8988T (cell line): ENCODE results near the gene HOXA13.

ENCODE experiments used
- DNase-seq: peaks from one replicate; pipeline ENCODE4 v3.0.0; 2011

The HOXA13 gene

DNA sequence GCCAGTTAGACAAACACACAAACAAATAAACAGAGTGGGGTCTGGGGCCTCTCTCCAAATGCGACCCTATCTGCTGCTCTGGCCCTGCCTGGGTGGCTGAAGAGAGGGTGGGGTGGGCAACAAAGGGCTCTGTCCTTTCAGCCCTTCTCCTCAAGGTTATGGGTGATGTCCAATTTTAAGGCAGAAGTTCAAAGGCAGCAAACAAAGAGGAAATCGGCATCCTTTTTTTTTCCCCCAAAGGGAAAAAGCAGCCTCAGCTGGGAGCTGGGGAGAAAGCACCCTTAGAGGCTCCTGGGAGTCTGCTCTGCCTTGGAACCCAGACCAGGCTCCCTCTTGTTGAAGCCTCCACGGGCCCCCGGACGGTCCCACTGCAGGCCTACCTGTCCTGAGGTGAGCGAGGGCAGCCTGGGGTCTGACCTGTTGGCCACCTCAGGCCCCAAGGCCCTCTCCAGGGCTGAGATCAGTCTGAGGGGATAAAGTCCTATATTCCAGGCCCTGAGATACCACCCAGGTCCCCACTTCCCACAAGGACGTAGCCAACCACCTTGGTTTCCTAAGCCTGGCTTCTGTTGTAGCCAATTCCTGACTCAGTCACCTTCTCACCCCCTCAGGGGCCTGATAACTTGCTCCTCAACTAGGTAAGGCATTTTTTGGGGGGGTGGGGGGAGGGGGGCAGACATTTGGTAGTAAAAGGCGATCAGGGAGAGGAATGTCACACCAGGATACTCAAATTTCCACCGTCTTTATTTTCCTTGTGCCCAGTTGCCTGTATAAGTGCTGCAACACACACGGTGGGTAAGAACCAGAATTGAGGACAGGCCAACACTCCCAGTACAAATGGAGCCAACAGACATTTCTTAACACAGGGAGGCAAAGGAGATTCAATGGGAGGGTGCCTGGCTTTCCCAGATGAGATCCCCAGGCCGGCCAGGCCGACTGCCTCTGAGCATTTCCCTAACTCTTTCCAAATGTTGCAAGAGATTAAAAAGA is 19.2 kb downstream of the HOXA13 start:
- no peak for DNase-seq

DNA sequence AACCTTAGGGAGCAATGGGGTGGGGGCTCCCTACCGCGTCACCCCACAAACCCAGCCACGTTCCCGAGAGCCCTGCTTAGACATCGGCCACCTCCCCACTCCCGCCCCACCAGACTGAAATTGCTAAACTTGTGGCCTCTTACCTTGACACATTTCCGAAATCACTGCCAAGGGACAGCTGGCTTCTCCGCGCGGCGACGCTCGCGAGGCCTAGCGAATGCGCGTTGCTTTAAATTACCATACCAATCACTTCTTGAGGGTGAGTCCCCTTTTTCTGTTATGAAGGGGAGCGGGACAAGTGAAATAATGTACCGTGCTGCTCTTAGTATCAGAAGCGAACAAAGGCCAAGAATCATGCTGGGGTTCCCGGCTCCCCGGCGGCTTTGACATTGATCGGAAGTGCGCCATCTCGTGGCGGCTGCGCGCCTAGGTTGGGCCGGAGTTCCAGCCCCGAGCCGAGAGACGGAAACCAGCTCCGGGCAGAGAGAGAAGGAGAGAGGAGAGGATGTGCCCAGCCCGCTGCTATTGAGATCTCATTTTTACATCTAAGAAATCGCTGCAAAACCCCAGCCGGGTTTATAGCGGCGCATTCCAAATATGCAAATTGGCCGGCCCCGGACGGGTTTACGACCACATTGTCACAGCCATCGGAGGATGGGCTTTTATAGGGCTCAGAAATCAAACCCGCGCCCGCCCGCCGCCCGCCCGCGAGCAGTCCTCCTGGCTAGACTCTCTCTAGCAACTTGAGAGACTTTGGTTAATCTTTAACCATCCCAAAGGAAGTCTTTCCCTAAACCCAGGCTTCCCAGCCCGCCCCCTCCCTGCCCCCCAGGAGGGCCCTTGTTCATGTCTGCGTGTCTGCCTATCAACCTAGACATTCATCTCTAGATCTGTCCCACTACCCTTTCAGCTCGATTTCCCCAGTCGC is 20.1 kb downstream of the HOXA13 start:
- peak; percentile 97 for DNase-seq

DNA sequence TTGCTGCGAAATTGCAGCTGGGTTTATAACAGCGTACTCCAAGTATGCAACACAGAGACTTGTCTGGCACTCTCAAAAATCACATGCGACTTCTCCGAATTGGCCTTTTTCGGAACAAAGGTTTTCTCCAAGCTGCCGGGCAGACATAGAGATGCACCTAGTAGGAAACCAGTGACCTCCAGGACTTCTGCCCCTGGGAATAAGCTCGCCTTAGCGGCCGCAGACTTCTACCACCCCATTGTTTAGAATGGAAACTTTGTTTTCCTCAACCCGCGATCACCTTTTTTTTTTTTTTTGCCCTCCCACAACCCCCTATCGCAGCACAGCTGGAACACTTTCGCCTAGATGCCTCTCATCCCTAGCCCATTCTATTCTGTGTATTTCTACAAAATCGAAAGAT is 20.9 kb downstream of the HOXA13 start:
- DNase-seq = no peak

DNA sequence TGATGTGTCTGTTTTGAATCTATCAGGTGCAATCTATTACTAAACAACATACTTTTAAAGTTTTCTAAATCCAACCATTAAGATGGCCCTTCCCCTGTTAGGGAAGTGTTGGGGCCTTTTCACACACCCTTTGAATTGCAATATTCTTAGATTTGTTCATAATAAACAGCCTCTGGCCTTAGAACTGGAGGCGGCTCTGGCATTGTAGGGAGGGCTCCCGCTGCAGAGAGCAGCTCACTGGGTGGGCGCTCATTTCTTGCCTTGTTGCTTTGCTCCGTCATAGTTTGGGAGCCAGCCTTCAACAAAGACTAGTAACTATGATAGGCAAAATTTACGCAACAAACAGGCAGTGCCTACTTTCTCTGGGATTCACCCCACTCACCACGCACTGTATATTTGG is 21.5 kb downstream of the HOXA13 start:
- no peak for DNase-seq

DNA sequence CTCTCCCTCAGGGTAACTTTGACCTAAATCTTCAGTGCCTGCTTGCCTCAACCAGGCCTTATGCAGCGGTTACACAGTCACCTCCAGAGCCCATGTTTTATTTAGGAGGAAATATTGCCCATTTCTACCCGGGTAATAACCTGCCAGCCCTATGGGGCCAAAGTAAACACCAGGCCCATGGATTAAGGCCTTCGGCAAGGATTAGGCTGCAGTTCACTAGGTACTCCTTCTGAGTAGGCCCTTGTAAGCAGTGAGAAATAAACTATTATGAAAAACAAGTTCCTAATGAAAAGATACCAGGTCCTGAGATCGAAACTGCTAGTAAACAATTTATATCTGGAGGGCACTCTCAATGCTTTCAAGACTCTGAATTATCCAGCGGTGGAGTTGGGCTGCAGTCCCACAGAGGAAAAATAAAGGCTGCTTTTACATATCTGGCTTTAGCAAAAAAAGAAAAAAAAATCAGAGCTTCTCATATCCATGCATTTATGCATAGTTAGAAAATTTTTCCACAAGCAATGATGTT is 22.0 kb downstream of the HOXA13 start:
- no peak for DNase-seq

DNA sequence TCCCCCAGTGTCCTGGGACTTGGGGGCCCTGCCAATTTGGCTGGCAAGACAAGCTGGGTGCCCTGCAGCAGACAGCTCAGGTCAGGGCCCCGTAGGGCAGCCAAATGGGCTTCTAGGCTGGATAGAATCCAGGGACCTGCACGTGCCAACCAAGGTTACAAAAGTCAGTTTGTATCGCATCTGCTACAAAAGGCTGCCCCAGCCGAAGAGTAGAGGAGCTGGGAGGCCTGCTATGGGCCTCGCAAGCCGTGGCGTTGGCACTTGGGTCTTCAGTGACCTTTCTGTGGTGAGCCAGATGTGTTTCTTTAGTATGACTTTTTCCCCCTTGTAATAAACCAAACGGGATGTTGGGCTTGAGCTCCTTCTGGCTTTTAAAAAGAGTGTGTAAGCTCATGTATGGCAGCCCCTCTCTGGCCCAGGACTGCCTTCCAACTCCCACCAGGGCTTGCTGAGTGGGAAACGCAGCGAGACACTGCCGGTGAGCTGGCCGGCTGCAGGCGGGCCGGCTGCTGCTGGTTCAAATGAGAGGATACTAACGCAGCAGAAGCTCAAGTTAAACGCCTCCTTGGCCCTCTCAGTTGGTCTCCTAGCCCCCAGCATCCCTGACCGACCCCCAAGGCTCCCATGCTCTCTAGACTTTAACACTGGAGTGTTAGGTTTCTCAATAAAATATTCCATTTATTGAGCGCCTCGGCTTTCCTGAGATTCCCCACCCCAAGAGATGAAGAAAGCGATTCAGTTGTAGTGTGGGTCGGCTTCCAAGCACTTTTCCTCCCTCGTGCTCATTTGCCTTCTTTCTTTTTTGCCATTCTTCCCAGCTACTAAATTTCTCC is 22.7 kb downstream of the HOXA13 start:
- no peak for DNase-seq

DNA sequence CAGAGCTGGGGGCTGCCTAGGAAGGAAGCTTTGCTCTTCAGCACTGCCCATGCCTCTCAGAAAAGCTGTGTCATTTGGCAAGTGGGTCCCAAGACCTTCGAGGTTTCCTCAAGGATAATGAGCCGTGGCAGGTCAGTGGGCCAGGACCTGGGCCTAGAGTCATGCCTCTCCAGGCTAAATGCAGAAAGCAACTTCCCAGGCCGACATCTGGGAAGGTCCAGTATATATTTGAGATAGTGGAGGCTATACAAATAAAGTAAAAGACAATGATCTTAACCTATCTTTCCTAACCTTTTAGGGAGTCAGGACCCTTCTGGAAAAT is 23.4 kb downstream of the HOXA13 start:
- DNase-seq = no peak

DNA sequence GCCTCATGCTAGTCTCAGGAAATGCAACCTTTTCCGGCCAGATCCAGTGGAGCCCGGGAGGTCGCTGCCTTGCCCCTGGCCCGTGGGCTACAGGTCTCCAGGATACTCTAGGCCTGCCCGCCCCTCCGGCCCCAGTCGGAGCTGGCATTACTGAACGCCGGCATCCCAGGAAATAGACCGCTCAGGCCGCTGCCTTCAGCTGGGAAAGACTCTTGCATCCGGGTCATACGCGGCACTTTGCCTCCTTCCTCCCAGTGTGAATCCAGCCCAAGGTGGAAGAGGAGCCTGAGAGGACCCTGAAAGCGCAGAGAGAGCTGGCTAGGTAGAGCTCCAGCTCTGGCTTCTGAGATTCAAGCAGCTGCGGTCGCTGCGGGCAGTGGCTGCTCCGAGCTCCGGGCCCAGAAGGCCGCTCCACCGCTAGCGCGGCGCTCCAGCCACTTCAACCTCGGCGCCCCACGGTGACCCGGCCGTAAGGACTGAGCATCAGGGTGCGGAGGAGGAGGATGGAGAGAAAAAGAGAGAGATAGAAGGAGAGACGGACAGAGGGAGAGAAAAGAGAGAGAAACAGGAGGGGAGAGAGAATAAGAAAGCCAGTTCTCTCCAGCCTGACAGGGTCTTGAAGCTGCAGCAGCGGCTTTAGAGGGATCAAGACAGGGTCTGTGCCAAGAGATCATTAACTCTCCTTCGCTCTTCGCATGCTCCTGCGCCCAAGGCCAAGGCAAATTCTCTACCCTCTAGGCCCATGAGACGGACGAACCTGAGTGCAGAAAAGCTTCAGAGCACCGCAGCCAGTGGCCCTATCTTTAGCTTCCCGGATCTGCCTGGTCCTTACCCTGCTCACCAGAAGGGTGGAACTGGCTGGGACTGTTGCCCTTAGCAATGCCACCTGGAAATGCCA is 24.0 kb downstream of the HOXA13 start:
- no peak for DNase-seq

DNA sequence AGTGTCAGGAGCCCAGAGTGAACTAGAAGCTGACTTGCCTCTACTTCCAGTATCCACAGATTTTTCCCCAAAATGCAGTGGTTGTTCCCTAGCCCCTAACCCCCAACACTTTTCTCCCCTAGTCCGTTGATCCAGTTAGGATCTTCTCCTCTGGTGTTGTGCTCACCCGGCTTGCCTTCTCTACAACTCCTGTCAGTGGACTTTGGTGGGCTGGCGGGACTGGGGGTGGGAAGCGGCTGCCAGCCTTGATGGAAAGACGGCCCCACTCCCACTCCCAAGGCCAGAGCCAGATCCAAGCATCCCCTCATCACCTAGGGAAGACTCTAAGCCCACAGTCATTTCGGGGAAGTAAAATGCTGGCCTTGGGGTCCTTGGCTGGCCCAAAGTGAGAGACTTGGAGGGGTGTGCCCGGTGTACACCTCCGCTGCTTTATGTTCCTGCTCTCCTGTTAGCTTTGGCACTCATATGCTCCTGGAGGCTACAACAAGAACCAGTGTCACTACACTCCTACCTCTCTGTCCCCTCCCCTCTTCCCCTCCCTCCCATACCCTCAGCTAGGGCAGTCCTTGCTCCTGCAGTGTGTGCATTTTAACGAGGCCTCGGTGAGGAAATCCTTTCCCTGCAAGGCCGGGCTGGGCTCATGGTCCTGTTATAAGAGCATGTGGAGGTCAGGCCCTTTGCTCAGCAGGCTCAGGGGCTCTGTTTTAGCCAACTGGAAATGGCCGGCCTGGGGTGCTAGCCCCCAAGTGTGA is 24.8 kb downstream of the HOXA13 start:
- DNase-seq = no peak

DNA sequence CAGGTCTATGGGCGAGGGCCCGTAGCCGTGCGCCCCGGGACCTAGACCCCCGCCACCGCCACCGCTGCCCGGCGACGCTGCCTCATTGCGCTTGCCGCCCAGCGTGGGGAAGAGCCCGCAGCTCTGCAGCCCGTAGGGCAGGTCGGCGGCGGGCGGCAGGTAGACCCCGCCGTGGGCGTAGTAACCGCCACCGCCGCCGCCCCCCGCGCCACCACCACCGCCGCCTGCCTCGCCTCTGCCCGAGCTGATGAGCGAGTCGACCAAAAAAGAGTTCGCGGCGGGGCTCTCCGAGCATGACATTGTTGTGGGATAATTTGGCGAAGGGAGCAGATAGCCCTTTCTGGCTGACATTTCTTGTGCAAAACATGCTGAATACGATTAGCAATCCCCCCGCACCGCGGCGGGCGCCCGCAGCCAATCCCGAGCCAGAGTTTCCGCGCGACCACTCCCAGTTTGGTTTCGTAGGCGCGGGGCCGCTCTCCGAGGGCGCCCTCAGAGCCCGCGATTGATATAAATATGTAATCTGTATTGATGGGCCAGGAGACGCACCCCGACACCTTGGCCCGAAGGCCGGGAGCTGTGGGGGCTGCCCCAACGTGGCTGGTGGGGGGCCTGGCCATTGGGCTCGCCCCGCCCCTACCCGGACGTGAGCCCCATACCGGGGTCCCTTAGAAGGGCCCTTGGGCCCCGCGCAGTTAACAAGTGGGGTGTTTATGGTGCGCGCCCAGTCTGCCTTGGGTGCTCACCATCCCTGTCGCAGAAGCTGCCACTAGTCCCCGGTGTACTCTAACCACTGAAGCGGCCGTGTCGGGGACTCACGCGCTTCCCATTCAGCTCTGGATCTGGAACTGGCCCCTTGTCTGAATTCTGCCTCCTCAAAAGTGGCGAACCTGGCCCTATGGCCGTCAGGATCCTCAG is 25.7 kb downstream of the HOXA13 start, which contains the start of gene HOXA10:
Gene HOXA10, minus strand, starts transcription at position 365 of the 918 bp plus-strand sequence. Its CDS starts 14 bp downstream, at position 351.
- DNase-seq = no peak

DNA sequence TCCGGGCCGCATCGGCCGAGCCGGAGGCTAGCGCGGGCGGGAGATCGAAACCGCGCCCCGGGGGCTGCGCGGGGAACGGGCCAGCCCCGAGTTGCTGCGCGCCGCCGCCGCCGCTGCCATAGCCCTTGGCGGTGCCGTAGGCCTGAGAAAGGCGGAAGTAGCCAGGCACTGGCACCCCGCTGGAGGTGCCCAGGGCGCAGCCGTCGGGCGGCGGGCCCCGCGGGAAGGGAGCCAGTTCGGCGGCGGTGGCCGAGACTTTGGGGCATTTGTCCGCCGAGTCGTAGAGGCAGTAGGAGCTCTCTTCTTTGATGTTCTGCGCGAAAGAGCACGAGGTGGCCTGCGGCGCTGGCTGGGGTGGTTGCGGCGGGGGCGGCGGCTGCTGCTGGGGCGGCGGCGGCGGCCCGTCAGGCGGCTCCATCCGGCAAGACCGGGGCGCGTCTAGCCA is 26.4 kb downstream of the HOXA13 start:
- no peak for DNase-seq

DNA sequence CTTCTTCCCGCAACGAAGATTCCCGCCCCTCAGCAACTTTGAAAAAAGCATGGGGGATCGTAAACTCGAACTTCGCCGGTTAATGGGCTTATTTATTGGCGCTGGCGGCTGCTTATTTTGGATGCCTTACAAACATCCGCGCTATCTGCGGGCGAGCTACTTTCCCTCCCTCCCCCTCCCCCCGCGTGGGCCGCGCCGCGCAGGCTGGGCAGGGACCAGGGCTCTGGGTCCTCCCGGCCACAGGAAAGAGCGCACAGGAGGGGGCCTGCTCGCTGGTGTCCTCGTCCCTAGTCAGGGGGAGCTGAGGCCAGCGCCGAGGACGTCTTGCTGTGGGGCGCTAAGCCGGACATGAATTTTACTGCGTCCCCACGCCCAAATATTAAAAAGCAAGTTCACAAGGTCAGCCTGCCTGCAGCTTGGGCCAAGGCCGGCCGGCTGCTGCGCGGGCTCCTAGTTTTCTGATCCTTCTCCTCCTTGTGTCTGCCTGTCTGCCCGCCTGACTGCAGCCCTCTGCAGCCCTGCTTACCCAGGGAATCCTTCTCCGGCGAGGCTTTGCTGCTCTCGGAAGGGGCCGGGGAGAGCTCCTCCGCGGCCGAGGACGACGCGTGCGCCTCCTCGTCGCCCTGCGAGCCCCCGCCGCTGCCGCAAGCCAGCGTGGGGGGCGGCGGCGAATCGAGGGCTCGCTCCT is 26.9 kb downstream of the HOXA13 start:
- DNase-seq = no peak

DNA sequence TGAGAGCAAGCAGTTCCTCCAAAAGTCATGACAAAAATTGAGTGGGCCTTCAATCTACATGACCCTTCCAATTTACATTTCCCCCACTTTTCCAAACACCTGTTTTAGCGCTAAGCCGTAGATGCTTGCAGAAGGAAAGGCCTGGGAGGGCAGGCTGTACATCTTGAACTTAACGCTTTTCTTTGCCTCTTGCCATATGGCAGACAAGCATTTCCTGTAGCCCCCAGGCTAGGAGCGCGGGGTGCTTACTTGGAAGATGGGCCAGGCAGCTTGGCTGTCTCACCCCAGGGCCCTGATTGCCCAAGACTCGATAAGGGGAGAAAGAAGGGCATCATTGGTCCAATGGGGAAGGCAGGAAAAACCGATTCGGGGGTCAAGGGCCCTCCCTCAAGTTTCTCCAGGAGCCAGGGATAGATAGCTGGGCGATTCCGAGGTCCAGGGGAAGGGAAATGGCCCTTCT is 27.5 kb downstream of the HOXA13 start:
- no peak for DNase-seq

DNA sequence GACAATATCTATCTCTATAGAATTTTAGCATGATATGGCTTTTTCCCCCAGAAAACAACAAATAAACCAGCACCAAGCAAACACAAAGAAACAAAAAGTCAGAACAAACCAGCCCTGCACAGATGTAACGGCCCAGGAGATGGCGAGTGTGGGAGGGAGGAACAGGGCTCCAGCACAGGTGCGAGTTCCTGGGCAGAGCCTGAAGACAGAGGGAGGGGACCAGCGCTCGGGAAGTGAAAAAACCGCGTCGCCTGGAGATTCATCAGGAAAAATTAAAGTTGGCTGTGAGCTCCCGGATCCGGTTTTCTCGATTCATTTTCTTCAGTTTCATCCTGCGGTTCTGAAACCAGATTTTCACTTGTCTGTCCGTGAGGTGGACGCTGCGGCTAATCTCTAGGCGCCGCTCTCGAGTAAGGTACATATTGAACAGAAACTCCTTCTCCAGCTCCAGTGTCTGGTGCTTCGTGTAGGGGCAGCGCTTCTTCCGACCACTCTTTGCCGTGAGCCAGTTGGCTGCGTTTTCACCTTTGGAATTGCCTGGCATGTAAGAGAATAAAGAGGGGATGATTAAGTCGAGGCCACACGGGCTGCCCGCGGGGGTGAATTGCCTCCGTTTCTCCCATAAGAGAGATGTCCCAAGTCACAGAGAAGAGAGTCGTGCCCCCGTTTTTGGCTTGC is 28.1 kb downstream of the HOXA13 start:
- no peak for DNase-seq

DNA sequence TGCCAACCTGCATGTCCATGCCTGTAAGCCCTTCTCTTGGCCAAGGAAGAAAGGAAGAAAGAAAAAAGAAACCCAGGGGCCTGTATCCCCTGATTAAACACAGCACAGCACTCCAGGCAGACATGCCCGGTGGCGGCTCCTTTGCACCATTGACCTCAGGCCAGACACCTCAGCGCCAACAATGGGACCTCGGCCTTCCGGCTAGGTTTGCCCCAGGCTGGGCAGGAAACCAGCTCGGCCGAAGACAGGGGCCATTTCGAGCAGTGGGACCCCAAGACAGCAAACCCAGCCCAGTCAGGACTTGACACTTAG is 28.6 kb downstream of the HOXA13 start:
- DNase-seq = no peak

DNA sequence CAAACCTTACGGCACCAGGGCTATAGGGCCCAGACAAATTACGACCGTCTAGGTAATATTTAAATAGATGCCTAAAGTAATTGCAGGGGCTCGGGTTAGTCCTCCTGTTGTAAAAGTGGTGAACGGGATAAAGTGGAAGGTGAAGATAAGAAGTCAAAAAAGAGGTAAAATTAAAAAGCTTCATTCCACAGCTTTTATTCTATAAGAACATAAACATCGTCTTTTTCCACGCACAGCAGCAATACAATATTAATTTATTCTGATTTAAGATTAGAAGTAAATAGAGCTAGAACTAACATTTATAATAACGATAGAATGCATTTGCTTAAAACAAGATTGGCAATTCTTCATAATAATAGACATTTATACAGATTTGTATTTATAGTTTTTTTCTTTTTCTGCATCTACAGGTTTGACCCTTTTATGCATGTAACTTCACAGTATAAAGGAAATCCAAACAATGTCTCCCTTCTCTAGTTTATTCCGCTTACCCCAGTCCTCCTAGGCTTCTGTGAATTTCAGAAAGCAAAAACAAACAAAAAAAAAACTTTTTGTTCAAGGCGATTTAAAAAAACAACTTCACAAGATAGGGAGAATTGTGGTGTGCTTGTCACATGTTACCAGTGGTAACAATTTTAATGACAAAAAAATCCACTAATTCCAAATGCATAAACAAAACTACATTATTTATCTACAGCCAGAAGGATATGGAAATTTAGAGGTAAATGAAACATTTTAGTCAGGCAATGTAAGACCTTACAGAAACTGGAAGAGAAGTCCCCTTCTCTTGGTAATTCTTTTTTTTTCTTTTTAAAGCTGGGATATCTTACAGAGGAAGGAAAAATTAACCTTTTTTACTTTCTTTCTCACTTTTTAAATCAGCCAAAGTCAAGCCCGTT is 29.2 kb downstream of the HOXA13 start:
- no peak for DNase-seq
